Measurements from ENCODE around the gene NDUFB11.

The NDUFB11 gene

DNA sequence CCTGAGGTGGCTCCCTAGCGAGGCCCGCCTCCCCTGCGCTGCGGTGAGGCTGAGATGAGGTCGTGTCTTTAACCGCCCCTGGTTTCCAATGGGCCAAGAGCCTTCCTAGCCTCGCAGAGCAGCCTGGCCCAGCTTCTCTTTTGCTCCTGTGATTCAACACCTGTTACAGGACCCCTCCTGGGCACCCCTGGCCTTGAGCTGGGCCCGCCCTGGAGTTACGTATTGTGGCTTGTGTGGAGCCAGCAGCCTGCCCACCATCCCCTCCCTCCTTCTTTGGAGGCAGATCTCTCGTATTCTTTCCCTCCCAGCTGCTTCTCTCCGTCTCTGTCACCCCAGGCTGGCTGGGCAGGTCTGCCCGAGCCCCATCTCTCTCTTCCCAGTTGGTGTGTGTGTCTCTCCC, 29.9 kb upstream of the NDUFB11 start:
- no peak for DNase-seq

DNA sequence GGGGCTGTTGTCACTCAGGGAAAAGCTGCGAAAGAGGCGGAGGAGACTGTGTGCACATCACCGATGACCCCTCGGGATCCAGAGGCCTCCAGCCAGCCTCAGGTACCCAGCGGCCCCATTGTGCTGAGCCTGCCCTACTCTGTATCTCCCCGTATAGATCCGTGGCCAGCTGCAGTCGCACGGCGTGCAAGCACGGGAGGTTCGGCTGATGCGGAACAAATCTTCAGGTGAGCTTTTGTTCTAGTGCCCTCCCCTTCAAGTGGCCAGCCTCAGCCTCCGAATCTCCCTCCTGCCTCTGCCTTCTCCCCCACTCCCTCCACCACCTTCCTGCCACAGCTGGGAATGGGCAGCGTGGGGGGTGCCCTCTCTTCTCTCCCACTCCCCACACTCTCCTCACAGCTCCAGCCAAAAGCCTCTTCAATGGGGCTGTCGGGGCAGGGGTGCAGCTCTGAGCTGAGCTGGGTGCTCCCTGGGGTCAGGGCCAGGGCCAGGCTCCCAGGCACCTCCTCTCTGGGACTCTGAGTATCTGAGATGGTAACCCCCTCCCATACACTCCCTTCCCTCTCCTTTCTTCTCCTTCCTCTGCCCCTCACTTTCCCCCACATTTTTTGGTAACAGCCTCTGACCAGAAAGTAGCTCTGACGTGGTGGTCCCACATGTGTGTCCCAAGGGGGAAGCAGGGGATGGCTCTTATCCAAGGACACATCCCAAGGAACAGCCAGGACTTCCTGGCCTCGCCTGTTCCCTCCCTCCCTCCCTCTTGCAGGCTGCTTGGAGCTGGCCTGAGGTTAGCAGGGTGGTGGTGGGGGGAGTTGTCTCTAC, 28.7 kb upstream of the NDUFB11 start:
- no peak for DNase-seq

DNA sequence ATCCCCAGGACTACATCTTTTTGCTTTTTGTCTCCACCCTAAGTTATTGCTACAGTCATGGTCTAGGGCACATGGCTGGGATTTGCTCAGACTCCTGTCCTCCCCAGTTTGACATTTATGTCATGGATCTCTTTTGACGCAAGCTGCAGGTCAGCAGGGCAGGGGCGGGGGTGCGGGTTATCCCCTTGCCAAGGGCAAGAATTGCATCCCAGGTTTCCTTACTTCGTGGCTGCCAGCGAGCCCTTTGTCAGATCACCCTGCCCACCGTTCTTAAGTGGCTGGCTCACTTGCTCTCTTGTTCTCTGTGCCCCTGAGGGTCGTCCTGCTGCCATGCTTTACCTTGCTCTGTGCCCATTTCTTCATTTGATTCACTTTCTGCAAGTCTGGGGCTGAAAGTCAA, 28.0 kb upstream of the NDUFB11 start:
- no peak for DNase-seq

DNA sequence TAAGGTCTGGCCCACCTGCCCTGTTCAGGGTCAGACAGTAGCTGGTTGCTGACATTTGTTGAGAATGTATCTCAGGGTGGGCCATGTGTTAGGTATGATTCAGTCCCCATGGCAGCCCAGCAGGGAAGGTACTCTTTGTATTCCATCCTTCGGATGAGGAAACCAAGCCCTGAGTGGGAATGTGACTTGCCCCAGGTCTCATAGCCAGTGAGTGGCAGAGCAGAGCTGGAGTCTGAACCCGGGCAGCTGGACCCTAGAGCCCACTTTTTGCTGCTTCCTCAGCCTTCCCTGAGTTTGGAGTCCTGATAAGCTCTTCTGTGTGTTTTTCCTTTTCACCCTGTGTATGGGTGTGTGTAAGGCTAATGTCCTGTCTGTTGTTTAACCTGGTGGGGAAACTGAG, 27.5 kb upstream of the NDUFB11 start:
- DNase-seq: no peak

DNA sequence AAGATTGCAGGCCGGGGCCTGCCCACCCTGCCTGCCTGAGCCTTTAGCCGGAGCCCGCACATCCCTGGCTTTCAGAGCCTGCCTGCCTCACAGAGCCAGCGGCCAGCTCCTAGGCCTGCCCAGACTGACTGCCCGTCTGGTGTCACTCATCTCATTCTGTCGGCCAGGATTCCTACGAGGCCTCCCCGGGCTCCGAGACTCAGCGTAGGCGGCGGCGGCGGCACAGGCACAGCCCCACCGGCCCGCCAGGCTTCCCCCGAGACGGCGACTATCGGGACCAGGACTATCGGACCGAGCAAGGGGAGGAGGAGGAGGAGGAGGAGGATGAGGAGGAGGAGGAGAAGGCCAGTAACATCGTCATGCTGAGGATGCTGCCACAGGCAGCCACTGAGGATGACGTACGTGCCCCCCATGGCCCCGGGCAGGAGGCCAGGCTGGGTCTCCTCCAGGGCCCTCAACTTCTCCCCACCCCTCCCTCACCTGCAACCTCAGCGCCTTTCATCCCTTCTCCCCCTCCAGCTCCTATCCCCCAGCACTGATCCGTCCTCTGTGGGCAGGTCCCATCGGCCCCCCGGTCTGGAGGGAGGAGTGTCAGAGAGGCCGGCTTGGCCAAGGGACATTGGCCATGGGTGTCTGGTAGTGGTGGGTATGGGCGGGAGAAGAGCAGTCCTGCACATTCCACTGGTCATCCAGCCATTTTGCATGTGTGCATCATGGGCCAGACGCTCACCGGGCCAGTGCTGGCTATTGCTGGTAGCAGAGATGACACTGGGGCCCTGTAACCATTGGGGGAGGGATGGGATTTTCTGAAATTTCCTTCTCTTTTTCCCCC, 26.6 kb upstream of the NDUFB11 start:
- DNase-seq: no peak

DNA sequence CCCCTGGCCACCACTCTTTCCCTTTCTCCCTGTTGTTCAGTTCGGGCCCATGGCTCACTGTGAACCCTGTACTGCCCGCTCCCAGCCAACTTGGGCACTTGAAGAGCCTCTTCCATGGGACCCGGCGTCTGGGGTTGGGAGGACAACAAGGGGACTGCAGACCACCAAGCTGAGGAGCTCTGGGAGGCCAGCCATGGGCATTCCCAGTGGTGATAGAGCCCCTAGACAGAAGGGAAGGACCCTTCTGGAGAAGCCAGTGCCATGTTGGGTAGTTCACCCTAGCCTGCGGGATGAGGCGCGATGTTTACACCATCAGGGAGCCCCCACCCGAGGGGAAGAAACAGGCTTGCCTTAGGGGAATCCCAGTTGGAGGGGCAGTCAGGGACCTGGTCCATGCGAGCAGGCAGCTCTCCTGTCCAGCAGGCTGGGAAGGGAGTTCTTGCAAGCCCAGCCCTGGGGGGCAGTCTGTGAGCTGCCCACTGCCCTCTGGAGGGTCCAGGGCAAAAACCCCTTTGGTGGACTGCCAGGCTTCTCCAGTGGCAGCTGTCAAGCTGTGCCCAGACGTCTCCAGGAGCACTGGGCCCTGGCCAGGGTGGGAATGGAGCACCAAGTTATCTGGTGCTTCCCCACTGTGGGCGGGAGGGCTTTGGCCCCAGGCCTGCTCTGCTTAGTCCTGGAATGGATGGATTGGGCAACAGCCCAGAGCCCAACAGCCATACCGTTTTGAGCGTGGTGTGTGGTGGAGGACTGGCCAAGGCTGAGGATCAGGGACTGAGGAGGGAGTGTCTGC, 25.4 kb upstream of the NDUFB11 start:
- no peak for DNase-seq

DNA sequence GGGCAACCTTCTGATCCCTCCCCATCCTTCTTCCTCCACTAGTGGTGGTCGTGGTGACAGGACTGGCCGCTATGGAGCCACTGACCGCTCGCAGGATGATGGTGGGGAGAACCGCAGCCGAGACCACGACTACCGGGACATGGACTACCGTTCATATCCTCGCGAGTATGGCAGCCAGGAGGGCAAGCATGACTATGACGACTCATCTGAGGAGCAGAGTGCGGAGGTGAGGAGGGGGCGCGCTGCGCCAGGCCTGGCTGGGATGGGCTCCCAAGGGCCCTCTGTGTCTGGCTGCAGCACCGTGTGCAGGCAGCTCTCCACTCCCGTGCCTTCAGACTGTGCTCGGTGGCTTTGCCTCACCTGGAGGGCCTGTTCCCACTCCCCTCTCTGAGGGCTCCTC, 24.8 kb upstream of the NDUFB11 start:
- no peak for DNase-seq

DNA sequence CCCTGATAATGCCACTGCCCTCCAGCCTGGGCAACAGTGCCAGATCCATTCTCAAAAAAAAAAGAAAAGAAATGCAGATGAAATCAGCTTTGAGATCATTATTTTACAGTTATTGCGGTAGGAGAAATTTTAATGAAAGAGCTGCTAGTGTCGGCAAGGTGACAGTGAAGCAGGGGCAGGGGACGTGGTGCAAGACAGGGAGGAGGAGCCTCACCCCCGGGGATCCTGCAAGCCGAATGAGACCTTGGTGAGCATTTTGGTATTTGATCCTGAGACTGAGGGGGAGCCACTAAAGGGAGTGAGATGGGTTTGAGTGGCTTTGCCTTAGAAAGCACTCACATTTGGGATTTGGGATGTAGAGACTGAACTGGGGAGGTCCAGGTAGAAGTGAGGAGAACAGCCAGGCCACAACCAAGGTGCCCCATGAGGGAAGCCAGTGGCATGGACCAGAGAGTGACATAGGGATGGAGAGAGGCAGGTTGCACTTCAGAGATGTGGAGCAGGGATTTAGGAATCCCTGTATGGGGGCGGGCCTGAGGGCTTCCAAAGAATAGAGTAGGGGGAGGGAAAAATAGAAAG, 24.1 kb upstream of the NDUFB11 start:
- DNase-seq: no peak

DNA sequence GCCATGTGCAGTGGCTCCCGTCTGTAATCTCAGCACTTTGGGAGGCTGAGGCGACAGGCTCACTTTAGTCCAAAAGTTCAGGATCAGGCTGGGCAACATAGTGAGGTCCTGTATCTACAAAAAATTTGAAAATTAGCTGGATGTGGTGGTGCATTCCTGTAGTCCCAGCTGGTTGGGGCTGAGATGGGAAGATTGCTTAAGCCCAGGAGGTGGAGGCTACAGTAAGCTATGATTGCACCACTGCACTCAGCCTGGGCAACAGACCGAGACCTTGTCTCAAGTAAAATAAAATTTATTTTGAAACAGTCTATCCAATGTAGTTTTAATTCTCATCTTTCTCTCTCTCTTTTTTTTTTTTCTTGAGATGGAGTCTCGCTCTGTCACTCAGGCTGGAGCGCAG, 21.6 kb upstream of the NDUFB11 start:
- DNase-seq: no peak

DNA sequence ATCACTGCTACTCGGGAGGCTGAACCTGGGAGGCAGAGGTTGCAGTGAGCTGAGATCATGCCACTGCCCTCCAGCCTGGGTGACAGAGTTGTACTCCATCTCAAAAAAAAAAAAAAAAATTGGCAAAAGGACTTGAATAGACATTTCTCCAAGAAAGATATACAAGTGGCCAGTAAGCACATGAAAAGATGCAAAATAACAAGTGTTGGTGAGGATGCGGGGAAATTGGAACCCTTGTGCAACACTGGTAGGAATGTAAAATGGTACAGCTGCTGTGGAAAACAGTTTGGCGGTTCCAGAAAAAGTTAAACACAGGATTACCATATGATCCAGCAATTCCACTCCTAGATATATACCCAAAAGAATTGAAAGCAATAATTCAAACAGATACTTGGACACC, 19.9 kb upstream of the NDUFB11 start:
- DNase-seq: no peak

DNA sequence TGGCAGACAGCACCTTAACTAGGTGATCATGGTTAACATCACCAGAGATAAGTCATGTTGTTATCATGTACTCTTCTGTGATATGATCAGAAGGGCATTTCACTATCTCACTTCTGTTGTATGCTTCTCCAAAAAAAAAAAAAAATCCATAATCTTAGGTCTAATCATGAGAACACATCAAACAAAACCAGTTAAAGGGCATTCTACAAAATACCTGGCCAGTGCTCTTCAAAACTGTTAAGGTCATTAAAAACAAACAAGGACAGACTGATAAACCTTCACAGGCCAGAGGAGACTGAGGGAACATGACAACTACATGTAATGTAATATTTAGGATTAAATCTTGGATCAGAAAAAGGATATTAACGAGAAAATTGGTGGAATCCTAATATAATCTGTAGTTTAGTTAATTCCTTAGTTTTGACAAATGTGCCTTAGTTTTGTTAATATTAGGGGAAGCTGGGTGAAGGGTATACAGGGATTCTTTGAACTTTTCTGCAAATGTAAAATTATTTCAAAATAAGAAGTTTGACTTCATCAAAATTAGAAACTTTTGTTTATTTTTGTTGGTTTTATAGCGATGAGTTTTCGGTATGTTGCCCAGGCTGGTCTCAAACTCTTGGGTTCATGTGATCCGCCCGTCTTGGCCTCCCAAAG, 18.6 kb upstream of the NDUFB11 start:
- DNase-seq: no peak

DNA sequence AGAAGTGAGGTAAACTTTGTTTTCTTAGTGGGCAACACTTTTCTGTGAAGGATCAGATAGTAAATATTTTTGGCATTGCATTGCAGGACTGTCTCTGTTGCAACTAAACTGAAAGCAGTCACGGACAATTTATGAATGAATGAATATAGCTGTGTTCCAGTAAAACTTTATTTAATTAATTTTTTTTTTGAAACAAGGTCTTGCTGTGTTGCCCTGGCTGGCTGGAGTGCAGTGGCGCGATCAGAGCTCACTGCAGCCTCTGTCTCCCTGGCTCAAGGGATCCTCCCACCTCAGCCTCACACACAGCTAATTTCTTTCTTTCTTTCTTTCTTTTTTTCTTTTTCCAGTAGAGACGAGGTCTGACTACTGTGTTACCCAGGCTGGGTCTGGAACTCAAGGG, 16.3 kb upstream of the NDUFB11 start:
- DNase-seq: no peak

DNA sequence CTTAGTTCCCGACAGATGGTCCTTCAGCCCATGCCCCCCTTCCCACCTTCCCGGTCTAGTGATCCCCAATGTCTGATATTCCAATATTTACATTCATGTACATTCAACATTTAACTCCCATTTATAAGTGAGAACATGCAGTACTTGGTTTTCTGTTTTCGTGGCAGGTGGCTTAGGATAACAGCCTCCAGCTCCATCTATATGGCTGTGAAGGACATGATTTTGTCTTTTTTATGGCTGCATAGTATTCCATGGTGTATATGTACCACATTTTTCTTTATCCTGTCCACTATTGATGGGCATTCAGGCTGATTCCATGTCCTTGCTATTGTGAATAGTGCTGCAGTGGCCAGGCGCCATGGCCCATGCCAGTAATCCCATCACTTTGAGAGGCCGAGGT, 14.3 kb upstream of the NDUFB11 start:
- DNase-seq: no peak

DNA sequence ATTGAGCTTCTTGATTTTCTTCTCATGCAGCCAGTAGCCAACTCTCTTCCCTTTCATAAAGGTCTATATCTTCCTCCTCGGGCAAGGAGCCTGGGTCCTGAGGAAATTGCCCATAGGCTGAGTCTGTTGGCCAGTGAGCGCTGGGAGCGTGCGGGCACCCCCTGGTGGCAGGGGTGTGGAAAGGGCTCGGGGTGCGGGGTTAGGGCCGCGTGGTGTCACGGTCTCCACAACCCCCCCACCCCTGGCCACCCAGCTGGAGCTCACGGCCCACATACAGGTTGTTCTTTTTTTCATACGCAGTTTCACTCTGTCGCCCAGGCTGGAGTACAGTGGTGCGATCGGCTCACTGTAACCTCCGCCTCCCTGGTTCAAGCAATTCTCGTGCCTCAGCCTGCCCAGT, 13.6 kb upstream of the NDUFB11 start:
- DNase-seq: no peak

DNA sequence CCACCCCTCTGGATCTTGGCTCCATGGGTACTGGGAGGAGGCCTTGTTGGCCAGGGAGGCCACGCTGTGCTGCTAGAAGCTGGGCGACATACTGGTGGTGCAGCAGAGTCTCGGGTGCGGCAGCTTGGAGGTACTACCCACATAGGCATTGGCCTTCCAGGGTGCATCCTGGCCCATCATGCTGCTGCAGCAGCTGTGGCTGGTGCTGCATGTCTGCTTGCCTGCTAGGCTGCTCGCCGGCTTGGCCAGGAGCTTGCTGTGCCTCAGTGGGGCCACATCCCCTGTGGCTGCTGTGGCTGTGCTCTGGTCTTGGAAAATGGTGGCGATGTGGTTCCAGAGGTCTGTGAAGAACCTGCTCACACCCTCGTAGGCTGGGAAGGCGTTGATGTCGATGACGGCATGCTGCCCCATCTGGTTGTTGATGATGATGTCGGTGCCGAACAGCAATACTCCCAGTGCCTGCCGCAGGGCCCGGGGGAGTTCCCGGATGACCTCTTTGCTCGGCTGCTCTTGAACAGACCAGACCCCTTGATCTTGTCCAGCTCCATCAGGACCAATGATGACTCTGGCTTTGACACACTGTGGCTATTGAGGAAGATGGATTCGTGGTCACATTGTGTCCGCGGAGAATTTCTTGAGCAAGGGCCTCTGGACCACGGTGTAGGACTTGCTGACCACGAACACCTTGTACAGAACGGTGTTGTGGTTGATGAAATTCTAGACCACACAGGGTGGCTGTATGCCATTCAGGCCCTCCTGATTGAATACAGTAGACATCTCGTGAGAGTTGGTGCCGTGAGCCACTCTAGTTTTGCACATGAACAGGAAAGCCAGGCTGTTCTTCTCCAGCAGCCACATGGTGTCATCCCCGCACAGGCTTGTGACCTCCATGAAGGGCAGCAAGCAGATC, 12.4 kb upstream of the NDUFB11 start:
- no peak for DNase-seq

DNA sequence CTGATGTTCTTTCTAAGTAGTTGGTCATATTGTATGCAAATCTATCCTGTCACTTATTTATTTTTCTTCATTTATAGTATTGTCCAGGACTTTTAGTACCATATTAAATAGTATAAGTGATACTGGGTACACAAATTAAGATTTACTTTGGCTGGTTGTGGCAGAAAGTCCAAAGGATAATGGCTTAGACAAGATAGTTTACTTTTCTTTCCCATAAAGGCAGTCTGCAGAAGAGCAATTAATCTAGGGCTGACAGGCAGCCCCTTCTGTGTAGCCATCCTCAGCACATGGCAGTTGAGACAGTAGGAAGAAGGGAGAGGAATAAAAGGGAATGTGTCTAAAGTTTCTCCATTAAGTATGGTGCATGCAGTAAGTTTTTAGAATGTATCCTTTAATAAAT, 6.9 kb upstream of the NDUFB11 start:
- no peak for DNase-seq

DNA sequence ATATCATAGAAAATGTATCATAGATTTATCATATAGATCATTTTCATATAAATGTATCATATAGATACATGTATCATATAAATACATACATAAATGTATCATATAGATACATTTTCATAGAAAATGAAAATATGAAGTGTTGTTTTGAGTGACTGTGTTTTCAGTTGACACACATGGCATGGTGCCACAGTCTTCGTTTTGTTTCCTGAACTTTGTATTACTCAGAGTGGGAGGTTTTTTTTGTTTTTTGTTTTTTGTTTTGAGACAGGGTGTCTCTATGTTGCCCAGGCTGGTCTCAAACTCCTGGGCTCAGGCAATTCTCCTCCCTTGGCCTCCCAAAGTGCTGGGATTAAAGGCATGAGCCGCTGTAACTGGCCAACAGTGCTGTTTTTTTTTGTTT, 4.4 kb upstream of the NDUFB11 start:
- DNase-seq: no peak

DNA sequence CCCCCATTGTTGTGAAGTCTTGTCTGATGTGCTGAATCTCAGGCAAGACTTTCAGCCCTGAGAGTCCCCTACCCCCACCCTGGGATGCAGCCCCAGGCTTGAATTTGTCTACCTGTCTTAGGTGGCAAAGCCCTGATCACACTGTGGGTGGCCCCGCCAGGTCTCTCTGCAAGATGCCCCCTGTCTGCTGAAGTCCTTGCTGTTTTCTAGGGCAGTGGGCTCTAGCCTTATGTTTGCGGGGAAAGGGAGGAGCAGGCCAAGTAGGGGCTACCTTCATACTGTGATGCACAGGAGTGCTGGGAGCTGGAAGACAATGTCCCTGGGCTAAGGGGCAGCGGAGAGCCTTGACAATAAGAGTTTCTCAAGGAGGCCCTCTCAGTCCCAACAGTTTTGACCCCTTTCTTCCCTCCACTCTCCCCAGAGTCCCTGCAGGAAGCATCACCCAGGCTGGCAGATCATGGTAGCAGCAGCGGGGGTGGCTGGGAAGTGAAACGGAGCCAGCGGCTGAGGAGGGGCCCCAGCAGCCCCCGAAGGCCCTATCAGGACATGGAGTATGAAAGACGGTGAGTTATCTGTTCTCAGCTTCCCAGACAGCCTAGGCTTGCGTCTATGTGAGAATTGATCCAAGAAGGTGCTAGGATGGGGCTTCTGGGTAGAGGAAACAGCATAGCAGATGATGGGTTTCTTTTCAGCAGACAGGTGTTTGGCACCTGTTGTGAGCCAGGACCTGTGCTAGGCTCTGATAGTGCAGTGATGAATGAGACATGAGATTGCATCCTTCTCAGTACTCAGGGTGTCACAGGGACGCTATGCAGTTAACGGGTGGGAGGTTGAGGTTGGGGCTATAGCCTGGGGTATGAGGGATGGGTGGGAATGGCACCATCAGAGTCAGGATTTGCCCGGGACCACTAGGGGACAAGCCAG, 2.7 kb upstream of the NDUFB11 start:
- no peak for DNase-seq

DNA sequence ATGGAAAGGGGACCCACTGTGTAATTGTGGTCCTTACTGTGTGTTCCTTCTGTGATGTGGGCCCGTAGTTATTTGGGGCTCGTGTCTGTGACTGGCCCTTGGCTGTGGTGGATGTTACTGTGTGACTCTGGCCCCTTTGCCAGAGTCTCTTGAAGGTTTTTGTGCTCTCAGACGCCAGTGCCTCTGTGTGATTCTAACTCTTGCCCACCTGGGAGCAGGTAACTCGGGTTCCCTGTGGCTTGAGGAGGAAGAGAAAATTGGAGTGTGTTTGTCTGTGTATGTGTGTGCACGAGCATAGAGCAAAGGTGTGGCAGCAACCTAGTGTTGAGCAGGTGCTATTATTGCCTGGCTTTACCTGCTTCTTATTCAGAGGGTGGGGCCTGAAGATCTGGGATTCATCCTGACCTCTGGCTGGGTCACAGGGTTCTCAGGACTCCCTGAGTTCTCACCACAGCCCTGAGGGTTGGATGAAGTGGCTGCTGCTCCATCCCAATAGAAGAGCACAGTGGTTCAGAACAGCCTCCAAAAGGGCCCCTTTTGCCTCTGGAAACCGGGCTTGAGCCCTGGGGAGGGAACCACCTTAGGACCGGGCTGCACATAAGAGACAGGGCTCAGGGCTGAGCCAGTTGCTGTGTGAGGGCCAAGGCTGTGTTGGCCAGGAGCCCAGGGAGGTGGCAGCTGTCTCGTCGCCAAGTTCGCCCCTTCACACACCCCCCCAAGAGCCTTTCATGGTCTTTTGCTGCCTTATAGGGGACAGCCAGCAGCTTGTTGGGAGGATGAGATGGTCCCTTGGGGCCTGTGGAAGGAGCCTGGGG, 1.8 kb upstream of the NDUFB11 start:
- no peak for DNase-seq

Measured in NCI-H1694 treated with DMSO at 0.1 percent for 48 hours (cell line).